ENCODE measurements around the gene TRERF1.

TRERF1 gene

DNA sequence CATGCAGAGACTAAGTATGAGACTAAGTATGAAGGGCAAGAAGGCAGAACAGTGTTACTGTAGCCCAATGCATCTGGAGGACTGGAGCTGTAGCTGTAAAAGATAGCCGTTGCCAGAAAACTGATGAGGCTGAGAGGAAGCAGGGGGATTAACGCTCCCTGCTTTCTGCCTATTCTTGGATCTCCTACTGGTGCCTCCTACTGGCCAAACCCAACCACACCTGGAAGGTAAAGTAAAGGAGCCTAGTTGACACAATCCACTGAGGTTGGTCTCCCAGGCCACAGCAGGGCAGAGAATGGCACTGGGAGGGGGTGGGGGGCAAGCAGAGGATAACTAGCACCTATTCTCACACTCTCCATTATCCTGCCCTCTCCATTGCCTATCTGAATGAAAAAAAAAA, 129.1 kb downstream of the TRERF1 start:
- no peaks in the 10 kb centered on the region for H3K27me3 Mint-ChIP-seq
- H3K36me3 Mint-ChIP-seq (ENCODE audit: low read depth), result no peaks in the 10 kb centered on the region
- peaks cover 4% of the 10 kb centered on the region for H3K9me3 Mint-ChIP-seq
- ATAC-seq (no peak), DNase-seq (no peak)
- no peak overlapping the region for H3K27ac Mint-ChIP-seq
- H3K4me1 Mint-ChIP-seq, result peaks cover 25% of the 10 kb centered on the region
- no peak overlapping the region for H3K4me3 Mint-ChIP-seq

DNA sequence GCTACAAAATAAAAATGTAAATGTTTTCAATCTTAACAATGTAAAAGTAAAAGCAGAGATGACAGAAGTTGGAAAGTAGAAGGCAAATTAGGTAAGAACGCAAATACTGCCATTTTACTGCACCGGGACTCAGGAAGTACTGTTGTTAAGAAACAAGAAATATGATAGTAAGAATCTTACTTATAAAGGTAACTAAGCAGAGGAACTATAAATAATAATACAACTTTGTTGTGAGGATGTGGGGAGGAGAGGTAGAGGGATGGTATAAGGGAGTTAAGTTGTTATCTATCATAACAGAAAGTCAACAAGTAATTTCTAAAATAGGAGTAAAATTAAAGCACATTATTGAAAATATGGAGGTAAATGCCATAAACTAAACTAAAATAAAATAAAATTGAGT, 129.8 kb downstream of the TRERF1 start:
- DNase-seq, result no peak
- Mint-ChIP-seq H3K36me3 (ENCODE audit: low read depth) (no peaks in the 10 kb centered on the region), H3K9me3 (peaks cover 4% of the 10 kb centered on the region), H3K27me3 (no peaks in the 10 kb centered on the region), H3K27ac (no peak overlapping the region), H3K4me1 (peaks cover 31% of the 10 kb centered on the region), H3K4me3 (no peak overlapping the region)
- ATAC-seq, result no peak

DNA sequence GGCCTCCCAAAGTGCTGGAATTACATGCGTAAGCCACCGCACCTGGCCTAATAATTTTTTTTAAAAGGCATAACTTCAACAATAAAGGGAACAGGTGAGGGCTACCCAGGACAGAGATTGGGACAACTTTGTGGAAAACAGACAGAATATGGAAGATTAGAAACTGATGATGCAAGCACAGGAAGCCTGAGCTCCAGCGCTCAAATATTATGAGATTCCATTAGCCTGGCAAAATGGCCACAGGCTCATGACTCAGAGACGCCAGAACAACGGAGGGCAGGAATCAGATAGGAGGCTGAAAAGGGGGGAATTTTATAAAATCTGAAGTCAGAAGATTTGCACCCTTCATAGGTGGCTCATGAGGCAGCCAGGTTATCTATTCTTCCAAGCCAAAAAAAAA, 131.0 kb downstream of the TRERF1 start:
- H3K27ac Mint-ChIP-seq, result no peak overlapping the region
- no peaks in the 10 kb centered on the region for H3K27me3 Mint-ChIP-seq
- ATAC-seq, result no peak
- H3K4me3 Mint-ChIP-seq, result no peak overlapping the region
- H3K36me3 Mint-ChIP-seq (ENCODE audit: low read depth), result no peaks in the 10 kb centered on the region
- no peak for DNase-seq
- peaks cover 44% of the 10 kb centered on the region for H3K4me1 Mint-ChIP-seq
- H3K9me3 Mint-ChIP-seq, result peaks cover 4% of the 10 kb centered on the region

DNA sequence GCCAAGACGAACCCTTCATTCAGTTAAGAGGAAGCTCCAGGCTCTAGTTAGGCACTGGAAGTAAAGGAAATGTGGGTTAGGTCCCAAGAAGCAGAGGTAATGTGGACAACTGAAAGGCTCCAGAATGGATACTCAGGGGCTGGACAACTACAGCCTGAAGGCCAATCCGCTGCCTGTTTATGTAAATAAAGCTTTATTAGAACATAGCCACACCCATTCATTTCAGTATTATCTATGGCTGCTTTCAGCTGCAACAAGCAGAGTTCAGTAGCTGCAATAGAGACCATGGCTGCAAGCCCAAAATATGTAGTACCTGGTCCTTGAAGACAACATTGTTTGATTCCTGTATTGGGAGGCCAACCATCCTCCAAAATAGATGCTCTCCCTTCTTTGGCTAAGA, 133.2 kb downstream of the TRERF1 start:
- Mint-ChIP-seq H3K36me3 (ENCODE audit: low read depth) (peaks cover 1% of the 10 kb centered on the region), H3K27ac (no peak overlapping the region), H3K4me3 (no peak overlapping the region), H3K9me3 (no peaks in the 10 kb centered on the region), H3K27me3 (no peaks in the 10 kb centered on the region), H3K4me1 (peaks cover 64% of the 10 kb centered on the region)
- no peak for DNase-seq
- ATAC-seq, result no peak

DNA sequence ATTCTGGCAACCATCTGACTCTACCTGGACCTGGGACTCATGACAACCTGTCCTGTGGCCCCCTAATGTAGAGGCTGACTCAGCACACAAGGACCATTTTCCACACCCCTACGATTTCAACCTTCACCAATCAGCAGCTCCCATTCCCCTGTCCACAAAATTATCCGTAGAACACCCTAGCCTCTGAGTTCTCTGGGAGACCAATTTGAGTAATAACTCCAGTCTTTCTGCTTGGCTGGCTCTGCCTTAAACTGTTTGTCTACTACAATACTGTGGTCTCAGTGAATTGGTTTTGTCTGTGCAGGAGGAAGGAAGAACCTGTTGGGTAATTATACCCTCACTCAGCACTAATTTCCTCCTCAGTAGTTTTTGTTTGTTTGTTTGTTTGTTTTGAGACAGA, 134.7 kb downstream of the TRERF1 start:
- no peak for ATAC-seq
- no peaks in the 10 kb centered on the region for H3K9me3 Mint-ChIP-seq
- no peak for DNase-seq
- H3K36me3 Mint-ChIP-seq (ENCODE audit: low read depth), result peaks cover 1% of the 10 kb centered on the region
- H3K4me3 Mint-ChIP-seq, result peak overlapping the region; percentile 45
- H3K27me3 Mint-ChIP-seq, result no peaks in the 10 kb centered on the region
- H3K4me1 Mint-ChIP-seq, result peaks cover 73% of the 10 kb centered on the region
- peak overlapping the region; percentile 81 for H3K27ac Mint-ChIP-seq

DNA sequence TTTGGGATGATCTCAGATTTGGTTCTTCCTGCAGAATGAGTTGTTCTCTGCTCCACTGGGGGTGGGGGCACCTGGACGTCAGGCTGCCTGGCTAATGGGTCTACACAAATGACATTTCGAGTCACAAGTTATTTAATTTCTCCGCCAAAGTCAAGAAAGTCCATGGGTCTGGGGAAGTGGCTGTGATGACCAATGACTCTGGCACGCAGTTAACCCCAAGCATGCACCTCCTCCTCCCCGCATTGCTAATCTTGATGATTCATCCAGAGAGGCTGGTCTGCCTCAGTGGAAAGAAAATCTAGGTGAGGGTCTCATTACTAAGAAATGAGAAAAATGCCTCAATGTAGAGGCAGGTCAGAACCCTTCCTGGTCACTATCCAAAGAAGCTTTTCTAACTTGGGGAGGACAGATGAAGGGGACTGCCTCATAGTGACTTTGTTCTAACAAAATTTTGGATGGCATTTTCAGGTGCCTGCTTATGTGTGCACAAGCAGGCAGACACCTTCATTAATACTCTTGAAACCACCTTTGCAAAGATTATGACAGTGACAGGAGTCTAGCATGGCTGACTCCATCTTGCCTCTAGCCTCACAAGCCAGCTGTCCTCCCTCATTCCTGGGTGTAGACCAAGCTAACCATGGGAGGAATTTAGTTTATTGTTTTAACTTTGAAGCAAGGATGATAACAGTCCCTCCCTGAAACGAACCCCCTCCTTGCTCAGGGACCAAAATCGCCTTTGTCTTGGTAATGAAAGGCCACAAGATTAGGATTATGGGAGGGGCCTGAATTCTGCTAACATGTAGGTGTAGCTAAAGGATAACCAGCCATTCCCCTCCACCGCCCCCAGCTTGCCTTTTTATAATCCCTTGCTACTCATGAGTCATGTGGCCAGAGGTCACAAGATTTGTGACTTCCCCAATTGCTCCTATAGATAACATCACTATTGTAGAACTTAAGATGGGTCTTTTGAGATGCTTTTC, 135.4 kb downstream of the TRERF1 start:
- peaks cover 68% of the 10 kb centered on the region for H3K4me1 Mint-ChIP-seq
- peak; percentile 42 for DNase-seq
- peak overlapping the region; percentile 81 for H3K27ac Mint-ChIP-seq
- peak overlapping the region; percentile 45 for H3K4me3 Mint-ChIP-seq
- H3K27me3 Mint-ChIP-seq, result no peaks in the 10 kb centered on the region
- H3K9me3 Mint-ChIP-seq, result no peaks in the 10 kb centered on the region
- peaks cover 1% of the 10 kb centered on the region for H3K36me3 Mint-ChIP-seq (ENCODE audit: low read depth)
- ATAC-seq, result peak; percentile 73

DNA sequence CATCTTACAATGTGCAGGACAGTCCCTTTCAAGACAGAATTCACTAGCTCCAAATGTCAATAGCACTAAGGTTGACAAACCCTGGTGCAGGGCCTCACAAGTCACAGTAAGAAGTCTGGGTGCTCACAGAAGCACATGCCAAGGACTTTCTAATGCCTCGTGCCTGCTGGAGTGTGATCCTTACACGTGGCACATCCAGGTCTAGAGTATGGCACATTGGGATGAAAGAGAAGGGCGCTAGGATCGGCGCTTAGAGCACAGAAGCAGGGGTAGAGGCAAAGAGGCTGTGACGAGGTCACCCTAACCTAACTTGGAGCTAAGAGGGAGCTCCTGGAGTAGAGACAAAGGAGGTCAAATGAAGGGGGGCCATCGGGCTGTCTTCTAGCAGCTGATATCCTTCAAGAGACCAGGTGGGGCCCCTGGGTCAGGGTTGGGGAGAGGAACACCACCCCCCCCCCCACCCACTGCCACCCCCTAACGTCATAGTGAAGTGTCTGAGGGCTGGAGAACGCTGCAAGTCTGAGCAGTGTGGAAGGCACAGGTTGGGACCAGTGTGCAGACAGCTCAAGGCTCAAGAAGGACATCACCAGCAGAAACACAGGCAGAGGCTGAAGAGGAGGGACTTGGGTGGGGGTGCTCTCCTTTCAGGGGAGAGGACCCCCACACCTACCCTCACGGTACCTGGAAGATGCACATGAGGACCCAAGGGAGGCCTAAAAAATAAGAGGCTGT, 136.3 kb downstream of the TRERF1 start:
- Mint-ChIP-seq H3K4me1 (peaks cover 62% of the 10 kb centered on the region), H3K9me3 (no peaks in the 10 kb centered on the region), H3K36me3 (ENCODE audit: low read depth) (peaks cover 1% of the 10 kb centered on the region), H3K27me3 (no peaks in the 10 kb centered on the region), H3K27ac (peak overlapping the region; percentile 17), H3K4me3 (no peak overlapping the region)
- ATAC-seq (no peak), DNase-seq (no peak)

DNA sequence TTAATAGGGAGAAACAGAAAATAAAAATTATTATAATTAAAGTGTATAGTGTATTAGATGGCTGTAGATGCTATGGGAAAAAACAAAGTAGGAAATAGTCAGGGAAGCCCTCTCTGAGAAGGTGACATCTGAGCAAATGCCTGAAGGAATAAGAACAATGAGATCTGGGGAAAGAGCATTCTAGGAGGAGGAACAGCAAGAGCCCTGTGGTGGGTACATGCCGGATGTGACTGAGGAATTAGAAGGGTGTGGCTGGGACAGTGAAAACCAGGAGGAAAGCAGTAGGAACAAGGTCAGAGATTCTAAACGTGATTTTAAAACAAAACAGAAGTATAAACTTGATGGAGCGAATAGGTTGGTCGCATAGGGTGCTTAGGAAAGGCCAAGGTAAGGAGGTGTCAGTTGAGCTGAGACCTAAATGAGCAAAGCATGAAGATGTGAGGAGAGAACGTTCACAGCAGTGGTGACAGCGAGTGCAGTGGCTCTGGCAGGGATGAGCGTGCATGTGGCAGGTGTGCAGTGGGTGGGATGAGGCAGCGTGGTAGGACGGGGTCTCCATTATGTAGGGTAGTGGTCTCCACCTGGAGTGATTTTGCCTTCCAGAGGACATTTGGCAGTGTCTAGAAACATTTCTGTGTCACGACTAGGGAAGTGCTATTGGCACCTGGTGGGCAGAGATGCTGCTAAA, 137.0 kb downstream of the TRERF1 start:
- Mint-ChIP-seq H3K4me3 (no peak overlapping the region), H3K36me3 (ENCODE audit: low read depth) (peaks cover 1% of the 10 kb centered on the region), H3K9me3 (no peaks in the 10 kb centered on the region), H3K4me1 (peaks cover 60% of the 10 kb centered on the region), H3K27ac (peak overlapping the region; percentile 17), H3K27me3 (no peaks in the 10 kb centered on the region)
- no peak for DNase-seq
- ATAC-seq, result no peak

DNA sequence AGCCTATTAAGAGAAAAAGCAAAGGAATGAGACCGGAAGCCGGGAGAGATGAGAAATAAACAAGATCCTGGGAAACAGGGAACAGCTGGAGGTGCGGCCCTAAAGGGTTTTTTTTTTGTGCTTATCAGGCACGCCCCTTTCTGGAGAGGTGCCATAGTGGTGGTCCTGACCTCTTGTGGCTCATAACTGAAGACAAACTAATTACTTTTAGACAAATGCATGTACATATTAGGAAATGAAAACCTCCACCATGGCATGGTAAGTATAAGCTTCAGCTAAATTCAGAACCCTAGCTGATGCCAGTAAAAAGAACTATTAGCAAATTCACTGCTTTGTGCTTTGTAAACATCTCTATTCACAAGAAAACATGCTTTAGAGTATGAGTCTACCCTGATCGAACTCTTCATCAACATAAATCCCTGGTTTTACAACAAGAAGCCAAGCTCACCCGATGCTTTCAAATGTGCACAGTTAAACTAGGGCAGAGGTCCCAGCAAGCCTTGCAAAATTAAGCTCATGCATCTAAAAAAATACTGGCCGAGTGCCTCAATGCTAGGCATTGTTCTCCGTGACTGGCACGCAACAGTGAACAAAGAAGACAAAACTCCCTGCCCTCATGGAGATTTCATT, 137.7 kb downstream of the TRERF1 start:
- no peaks in the 10 kb centered on the region for H3K9me3 Mint-ChIP-seq
- H3K4me1 Mint-ChIP-seq, result peaks cover 57% of the 10 kb centered on the region

DNA sequence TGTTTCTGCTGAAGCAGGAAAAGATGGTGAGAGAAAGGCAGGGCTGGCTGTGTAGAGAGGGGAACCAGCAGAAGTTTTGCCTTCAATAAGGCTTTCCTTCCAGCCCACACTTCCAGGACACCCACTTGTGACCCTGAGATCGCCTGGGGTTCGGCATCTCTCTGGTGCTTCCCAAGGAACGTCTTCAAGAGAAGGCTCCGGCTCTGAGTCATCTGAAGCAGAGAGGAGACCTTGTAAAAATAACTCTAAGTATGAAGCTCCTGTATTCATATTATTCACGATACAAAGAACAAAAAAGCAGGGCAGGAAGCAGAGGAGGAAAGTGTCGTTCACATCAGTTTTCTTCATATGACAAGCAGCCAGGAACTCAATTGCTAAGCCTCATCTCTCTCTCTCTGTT, 138.7 kb downstream of the TRERF1 start:
- H3K9me3 Mint-ChIP-seq, result no peaks in the 10 kb centered on the region
- H3K4me3 Mint-ChIP-seq, result no peak overlapping the region
- no peak overlapping the region for H3K27ac Mint-ChIP-seq
- ATAC-seq (no peak), DNase-seq (no peak)
- peaks cover 53% of the 10 kb centered on the region for H3K4me1 Mint-ChIP-seq
- H3K36me3 Mint-ChIP-seq (ENCODE audit: low read depth), result peaks cover 1% of the 10 kb centered on the region
- H3K27me3 Mint-ChIP-seq, result no peaks in the 10 kb centered on the region

More for the DNA sequence above, 137.7 kb downstream of the TRERF1 start:
- H3K36me3 Mint-ChIP-seq (ENCODE audit: low read depth), result peaks cover 1% of the 10 kb centered on the region
- ATAC-seq (no peak), DNase-seq (no peak)
- H3K4me3 Mint-ChIP-seq, result no peak overlapping the region
- H3K27me3 Mint-ChIP-seq, result no peaks in the 10 kb centered on the region
- H3K27ac Mint-ChIP-seq, result no peak overlapping the region

DNA sequence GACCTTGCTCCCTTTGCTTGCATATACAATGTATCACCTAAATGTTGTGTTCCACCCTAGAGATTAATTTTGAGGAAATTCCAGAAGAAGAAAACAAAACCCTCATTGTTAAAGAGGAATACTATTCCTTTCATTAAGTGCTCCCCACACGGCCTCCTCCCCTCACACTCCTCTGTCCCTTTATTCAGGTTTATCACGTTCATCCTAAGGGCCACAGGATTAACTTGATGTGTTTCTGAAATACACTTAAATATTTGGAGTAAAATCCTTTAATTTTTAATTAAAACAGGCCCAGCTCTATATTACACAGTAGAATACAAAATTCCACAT, 144.6 kb downstream of the TRERF1 start:
- Mint-ChIP-seq H3K4me3 (no peak overlapping the region), H3K27me3 (no peaks in the 10 kb centered on the region), H3K9me3 (no peaks in the 10 kb centered on the region), H3K27ac (no peak overlapping the region), H3K4me1 (peaks cover 3% of the 10 kb centered on the region), H3K36me3 (ENCODE audit: low read depth) (no peaks in the 10 kb centered on the region)
- no peak for DNase-seq
- no peak for ATAC-seq

DNA sequence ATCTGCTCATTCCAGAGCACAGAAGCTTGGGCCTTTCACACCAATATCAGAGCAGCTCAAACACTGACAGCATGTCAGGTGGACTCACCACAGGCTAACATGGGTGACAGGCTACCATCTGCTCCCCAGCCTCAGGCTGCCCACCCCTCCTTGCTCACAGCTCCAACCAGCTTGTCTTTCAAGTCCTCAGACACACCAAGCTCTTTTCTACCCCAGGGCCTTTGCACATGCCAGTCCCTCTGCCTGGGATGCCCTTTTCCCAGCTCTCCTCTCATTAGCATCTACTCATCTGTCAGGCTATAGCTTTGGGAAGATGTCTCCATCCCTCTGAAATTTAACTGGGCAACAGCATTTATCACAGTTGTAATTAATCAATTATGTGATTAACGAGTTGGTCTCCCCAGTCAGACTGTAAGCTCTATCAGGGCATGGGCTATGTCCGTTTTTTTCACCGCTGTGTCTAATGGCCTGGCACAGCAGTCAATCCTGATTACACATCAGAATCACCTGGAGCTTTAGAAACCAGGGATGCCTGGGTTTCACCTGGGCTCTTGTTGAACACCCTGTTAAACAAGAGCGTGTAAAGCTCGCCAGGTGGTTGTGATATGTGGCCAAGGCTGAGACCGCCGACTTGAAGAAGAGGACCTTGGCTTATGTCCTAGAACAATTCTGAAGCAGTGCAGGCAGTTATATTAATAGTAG, 145.1 kb downstream of the TRERF1 start:
- no peak overlapping the region for H3K4me3 Mint-ChIP-seq
- ATAC-seq (no peak), DNase-seq (no peak)
- H3K27me3 Mint-ChIP-seq, result no peaks in the 10 kb centered on the region
- no peak overlapping the region for H3K27ac Mint-ChIP-seq
- no peaks in the 10 kb centered on the region for H3K36me3 Mint-ChIP-seq (ENCODE audit: low read depth)
- no peaks in the 10 kb centered on the region for H3K9me3 Mint-ChIP-seq
- peaks cover 3% of the 10 kb centered on the region for H3K4me1 Mint-ChIP-seq

DNA sequence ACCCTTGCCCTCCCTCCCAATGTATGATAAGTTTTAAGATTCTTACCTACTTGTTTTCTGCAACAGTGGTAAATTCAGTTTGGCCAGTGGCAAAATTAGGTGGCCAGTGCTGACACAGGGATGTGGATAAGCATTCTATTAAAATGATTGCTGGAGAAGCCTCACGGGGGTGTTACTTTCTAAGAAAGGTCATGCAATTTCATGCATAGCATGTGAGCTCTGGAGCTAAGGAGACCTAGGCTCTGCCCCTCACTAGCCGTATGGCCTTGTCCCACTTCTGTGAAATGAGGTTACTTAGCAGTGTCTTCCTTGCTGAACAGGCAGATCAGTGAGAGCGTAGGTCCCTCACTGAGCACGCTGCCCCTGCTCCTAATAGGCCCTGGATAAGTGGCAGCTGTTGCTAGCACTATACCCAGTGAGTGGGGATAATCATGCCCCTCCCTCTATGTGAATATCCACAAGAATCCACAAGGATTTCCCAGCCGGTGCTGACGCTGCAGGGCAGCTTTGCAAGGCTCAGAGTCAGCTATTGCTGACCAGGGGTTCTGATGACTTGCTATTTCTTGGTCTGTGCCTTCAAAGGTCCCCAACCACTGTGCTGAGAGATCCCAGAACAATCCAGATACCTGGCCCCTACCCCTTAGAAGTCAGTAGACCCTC, 147.5 kb downstream of the TRERF1 start:
- Mint-ChIP-seq H3K36me3 (ENCODE audit: low read depth) (no peaks in the 10 kb centered on the region), H3K4me1 (no peaks in the 10 kb centered on the region), H3K27me3 (no peaks in the 10 kb centered on the region), H3K27ac (no peak overlapping the region), H3K4me3 (no peak overlapping the region), H3K9me3 (no peaks in the 10 kb centered on the region)
- ATAC-seq, result no peak
- no peak for DNase-seq

Data from activated naive CD8-positive, alpha-beta T cell treated with anti-CD3 and anti-CD28 coated beads, Interleukin-2, amount 50 U/mL, for 24 hours (primary cell).